ENCODE measurements around the gene ALKBH5. TPM values are rescaled to one million over a fixed set of nuclear protein-coding genes. Genes with fewer than 3 reads are reported as not detected.

ALKBH5 gene
- total and polyA plus RNA-seq, 2 donors = 48.5 to 58.3 TPM

DNA sequence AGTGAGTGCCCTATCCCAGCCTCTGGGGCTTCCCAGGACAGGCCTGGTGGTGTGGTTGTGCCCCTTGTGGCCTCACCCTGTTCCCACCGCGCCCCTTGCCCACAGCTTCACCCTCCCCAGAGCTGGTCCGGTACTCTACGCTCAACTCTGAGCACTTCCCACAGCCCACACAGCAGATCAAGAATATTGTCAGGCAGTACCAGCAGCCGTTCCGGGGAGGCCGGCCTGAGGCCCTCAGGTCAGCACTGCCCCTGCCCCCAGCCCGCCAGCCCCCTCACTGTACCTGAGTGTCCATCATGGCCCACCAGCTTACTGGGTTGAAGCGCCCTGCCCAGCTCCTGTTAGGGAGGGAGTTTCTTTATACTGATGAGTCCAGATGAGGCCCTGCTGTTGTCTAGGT, 32.3 kb upstream of the ALKBH5 start:
- 94% methylated on average over 9 of the region's 9 CpGs for WGBS
- Histone ChIP-seq H3K27me3 (ENCODE audit: control insufficient read depth in 2 of 2, insufficient read depth in 1 of 2, low read length in 1 of 2) (peaks cover 0 to 39% of the 10 kb centered on the region in 2 donors), H3K4me1 (ENCODE audit: control insufficient read depth in 2 of 2, insufficient read depth in 2 of 2, low read length in 2 of 2) (peaks cover 0 to 7% of the 10 kb centered on the region in 2 donors), H3K4me3 (ENCODE audit: low read length in 2 of 2) (no peak overlapping the region), H3K9me3 (ENCODE audit: control insufficient read depth in 2 of 2, insufficient read depth in 1 of 2, low read length in 1 of 2) (peaks cover 0 to 4% of the 10 kb centered on the region in 2 donors), H3K27ac (ENCODE audit: low read depth in 1 of 2, low read length in 1 of 2) (no peak overlapping the region), H3K36me3 (ENCODE audit: control insufficient read depth in 2 of 2, insufficient read depth in 2 of 2, low read length in 1 of 2) (no peaks in the 10 kb centered on the region)
- DNase-seq (ENCODE audit: low read depth in 6 of 9, low spot score in 9 of 9) = no peak

DNA sequence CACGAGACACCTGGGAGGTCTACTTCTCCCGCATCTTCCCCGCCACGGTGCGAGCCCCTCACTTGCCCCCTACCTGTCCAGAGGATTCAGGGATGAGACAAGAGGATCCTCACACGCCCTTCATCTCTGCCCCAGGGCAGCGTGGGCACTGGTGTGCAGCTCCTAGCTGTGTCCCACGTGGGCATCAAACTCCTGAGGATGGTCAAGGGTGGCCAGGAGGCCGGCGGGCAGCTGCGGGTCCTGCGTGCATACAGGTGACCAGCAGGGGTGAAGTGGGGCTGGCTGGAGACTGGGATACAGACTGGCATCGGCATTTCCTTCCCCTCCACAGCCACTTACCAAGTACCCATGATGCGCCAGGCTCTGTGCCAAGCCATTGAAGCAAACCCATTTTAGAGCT, 28.4 kb upstream of the ALKBH5 start:
- no peaks in the 10 kb centered on the region for H3K36me3 ChIP-seq (ENCODE audit: control insufficient read depth in 2 of 2, insufficient read depth in 2 of 2, low read length in 1 of 2)
- 96% methylated on average over 14 of the region's 14 CpGs for WGBS
- H3K27ac ChIP-seq (ENCODE audit: low read depth in 1 of 2, low read length in 1 of 2) = no peak overlapping the region
- H3K4me1 ChIP-seq (ENCODE audit: control insufficient read depth in 2 of 2, insufficient read depth in 2 of 2, low read length in 2 of 2) = peaks cover 0 to 17% of the 10 kb centered on the region in 2 donors
- peaks cover 0 to 4% of the 10 kb centered on the region in 2 donors for H3K9me3 ChIP-seq (ENCODE audit: control insufficient read depth in 2 of 2, insufficient read depth in 1 of 2, low read length in 1 of 2)
- no peak overlapping the region for H3K4me3 ChIP-seq (ENCODE audit: low read length in 2 of 2)
- DNase-seq (ENCODE audit: low read depth in 6 of 9, low spot score in 9 of 9) = no peak
- H3K27me3 ChIP-seq (ENCODE audit: control insufficient read depth in 2 of 2, insufficient read depth in 1 of 2, low read length in 1 of 2) = peaks cover 0 to 39% of the 10 kb centered on the region in 2 donors

DNA sequence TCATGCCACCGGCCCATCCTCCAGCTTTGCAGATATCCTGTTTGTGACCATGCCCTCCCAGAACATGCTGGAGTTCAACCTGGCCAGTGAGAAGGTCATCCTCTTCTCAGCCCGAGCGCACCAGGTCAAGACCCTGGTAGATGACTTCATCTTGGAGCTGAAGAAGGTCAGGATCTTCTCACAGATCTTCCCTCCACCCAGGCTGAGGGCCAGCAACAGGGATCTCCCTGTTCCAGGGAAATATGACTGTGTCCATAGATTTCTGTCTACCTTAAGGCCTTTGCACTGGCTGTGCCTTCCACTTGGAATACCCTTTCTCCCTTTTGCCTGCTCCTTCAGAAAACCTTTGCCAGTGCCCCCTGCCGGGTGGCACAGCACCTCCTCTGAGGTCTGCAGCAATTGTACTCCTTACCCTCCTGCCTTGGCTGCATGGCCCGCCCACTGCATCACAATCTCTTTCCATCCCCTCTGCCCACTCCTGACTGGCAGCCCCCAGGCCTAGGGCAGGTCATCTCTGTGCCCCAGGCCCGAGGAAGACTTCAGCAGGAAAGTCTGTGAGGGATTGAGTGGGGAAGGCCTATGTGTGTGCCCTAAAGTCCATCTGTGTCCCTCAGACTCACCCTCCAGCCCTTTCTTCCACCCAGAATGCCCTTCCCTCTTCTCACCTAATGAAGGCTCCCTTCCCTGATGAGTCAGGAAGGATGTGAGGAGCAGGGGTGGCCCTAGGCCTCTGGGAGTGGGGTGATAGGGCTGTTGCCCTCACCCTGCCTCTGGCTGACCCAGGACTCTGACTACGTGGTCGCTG, 27.3 kb upstream of the ALKBH5 start:
- H3K36me3 ChIP-seq (ENCODE audit: control insufficient read depth in 2 of 2, insufficient read depth in 2 of 2, low read length in 1 of 2) = no peaks in the 10 kb centered on the region
- H3K9me3 ChIP-seq (ENCODE audit: control insufficient read depth in 2 of 2, insufficient read depth in 1 of 2, low read length in 1 of 2) = peaks cover 0 to 4% of the 10 kb centered on the region in 2 donors
- DNase-seq (ENCODE audit: low read depth in 6 of 9, low spot score in 9 of 9) = no peak
- H3K4me3 ChIP-seq (ENCODE audit: low read length in 2 of 2) = no peak overlapping the region
- no peak overlapping the region for H3K27ac ChIP-seq (ENCODE audit: low read depth in 1 of 2, low read length in 1 of 2)
- 83% methylated on average over 8 of the region's 8 CpGs for WGBS
- H3K4me1 ChIP-seq (ENCODE audit: control insufficient read depth in 2 of 2, insufficient read depth in 2 of 2, low read length in 2 of 2) = peaks cover 0 to 17% of the 10 kb centered on the region in 2 donors
- H3K27me3 ChIP-seq (ENCODE audit: control insufficient read depth in 2 of 2, insufficient read depth in 1 of 2, low read length in 1 of 2) = peaks cover 0 to 43% of the 10 kb centered on the region in 2 donors

DNA sequence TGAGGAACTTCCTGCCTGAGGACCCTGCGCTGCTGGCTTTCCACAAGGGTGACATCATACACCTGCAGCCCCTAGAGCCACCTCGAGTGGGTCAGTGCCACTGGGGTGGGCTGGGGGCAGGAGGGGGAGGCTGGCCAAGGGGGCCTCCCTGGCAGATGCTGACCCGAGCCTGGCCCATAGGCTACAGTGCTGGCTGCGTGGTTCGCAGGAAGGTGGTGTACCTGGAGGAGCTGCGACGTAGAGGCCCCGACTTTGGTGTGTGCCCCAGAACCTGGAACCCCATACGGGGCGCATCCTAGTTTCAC, 26.7 kb upstream of the ALKBH5 start:
- WGBS = 92% methylated on average over 10 of the region's 10 CpGs

DNA sequence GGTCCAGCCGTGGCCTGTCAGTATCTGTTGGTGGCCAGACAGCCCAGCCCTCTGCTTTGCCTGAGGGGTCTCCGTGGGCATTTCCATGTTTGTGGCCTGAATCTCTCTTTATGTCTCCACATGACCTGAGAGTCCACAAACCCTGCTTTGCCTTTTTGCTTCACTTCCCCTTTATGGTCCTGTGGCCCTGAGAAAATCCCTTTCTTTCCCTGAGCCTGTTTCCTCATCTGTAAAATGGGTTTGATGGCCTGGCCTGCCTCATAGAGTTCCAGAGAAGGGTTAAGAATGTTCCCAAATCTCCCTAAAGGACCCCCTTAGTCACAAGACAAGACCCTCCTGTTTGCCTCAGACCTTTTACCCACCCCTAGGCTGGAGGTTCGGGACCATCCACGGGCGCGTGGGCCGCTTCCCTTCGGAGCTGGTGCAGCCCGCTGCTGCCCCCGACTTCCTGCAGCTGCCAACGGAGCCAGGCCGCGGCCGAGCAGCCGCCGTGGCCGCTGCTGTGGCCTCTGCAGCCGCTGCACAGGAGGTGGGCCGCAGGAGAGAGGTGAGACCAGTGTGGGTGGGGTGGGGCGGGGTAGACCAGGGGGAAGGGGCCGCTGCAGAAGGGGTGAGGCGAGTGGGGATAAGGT, 26.2 kb upstream of the ALKBH5 start:
- H3K36me3 ChIP-seq (ENCODE audit: control insufficient read depth in 2 of 2, insufficient read depth in 2 of 2, low read length in 1 of 2) = no peaks in the 10 kb centered on the region
- peaks cover 0 to 4% of the 10 kb centered on the region in 2 donors for H3K9me3 ChIP-seq (ENCODE audit: control insufficient read depth in 2 of 2, insufficient read depth in 1 of 2, low read length in 1 of 2)
- DNase-seq (ENCODE audit: low read depth in 6 of 9, low spot score in 9 of 9) = no peak
- WGBS = 82% methylated on average over 22 of the region's 22 CpGs
- H3K4me1 ChIP-seq (ENCODE audit: control insufficient read depth in 2 of 2, insufficient read depth in 2 of 2, low read length in 2 of 2) = peaks cover 0 to 17% of the 10 kb centered on the region in 2 donors
- peaks cover 0 to 39% of the 10 kb centered on the region in 2 donors for H3K27me3 ChIP-seq (ENCODE audit: control insufficient read depth in 2 of 2, insufficient read depth in 1 of 2, low read length in 1 of 2)
- H3K27ac ChIP-seq (ENCODE audit: low read depth in 1 of 2, low read length in 1 of 2) = no peak overlapping the region
- no peak overlapping the region for H3K4me3 ChIP-seq (ENCODE audit: low read length in 2 of 2)

More for the DNA sequence above, 26.7 kb upstream of the ALKBH5 start:
- Histone ChIP-seq H3K27ac (ENCODE audit: low read depth in 1 of 2, low read length in 1 of 2) (no peak overlapping the region), H3K9me3 (ENCODE audit: control insufficient read depth in 2 of 2, insufficient read depth in 1 of 2, low read length in 1 of 2) (peaks cover 0 to 4% of the 10 kb centered on the region in 2 donors), H3K27me3 (ENCODE audit: control insufficient read depth in 2 of 2, insufficient read depth in 1 of 2, low read length in 1 of 2) (peaks cover 0 to 40% of the 10 kb centered on the region in 2 donors), H3K4me1 (ENCODE audit: control insufficient read depth in 2 of 2, insufficient read depth in 2 of 2, low read length in 2 of 2) (peaks cover 0 to 17% of the 10 kb centered on the region in 2 donors), H3K36me3 (ENCODE audit: control insufficient read depth in 2 of 2, insufficient read depth in 2 of 2, low read length in 1 of 2) (no peaks in the 10 kb centered on the region), H3K4me3 (ENCODE audit: low read length in 2 of 2) (no peak overlapping the region)
- no peak for DNase-seq (ENCODE audit: low read depth in 6 of 9, low spot score in 9 of 9)

DNA sequence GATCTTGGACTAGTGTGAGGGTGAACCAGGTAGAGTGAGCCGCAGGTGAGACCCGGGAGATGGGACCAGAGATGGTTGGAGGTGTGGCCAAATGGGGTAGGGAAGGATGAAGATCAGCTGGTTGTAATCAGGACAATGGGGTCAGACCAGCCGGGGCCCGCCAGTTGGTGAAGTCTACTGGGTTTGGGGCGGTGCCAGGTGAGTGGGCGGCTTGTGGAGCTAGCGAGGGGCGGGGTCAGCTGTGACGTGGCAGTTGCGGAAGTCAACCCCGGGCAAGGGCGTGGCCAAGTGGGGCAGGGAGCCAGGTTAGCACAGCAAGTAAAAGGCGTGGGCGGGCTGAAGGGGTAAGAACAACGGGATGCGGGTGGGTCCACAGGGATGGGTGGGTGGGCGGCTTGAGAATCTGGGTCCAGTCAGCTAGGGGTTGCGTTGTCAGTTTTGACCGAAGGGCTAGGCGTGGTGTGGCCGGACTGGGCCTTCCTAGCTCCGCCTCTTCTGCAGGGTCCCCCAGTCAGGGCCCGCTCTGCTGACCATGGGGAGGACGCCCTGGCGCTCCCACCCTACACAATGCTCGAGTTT, 25.5 kb upstream of the ALKBH5 start:
- DNase-seq (ENCODE audit: low read depth in 6 of 9, low spot score in 9 of 9) = peak; percentile 63 to 91 (median 77)
- Histone ChIP-seq H3K4me1 (ENCODE audit: control insufficient read depth in 2 of 2, insufficient read depth in 2 of 2, low read length in 2 of 2) (peaks cover 0 to 17% of the 10 kb centered on the region in 2 donors), H3K27me3 (ENCODE audit: control insufficient read depth in 2 of 2, insufficient read depth in 1 of 2, low read length in 1 of 2) (peaks cover 0 to 33% of the 10 kb centered on the region in 2 donors), H3K9me3 (ENCODE audit: control insufficient read depth in 2 of 2, insufficient read depth in 1 of 2, low read length in 1 of 2) (peaks cover 0 to 4% of the 10 kb centered on the region in 2 donors), H3K4me3 (ENCODE audit: low read length in 2 of 2) (peak overlapping the region; percentile 39 to 44), H3K27ac (ENCODE audit: low read depth in 1 of 2, low read length in 1 of 2) (no peak overlapping the region), H3K36me3 (ENCODE audit: control insufficient read depth in 2 of 2, insufficient read depth in 2 of 2, low read length in 1 of 2) (no peaks in the 10 kb centered on the region)
- WGBS = 8% methylated on average over 26 of the region's 26 CpGs

DNA sequence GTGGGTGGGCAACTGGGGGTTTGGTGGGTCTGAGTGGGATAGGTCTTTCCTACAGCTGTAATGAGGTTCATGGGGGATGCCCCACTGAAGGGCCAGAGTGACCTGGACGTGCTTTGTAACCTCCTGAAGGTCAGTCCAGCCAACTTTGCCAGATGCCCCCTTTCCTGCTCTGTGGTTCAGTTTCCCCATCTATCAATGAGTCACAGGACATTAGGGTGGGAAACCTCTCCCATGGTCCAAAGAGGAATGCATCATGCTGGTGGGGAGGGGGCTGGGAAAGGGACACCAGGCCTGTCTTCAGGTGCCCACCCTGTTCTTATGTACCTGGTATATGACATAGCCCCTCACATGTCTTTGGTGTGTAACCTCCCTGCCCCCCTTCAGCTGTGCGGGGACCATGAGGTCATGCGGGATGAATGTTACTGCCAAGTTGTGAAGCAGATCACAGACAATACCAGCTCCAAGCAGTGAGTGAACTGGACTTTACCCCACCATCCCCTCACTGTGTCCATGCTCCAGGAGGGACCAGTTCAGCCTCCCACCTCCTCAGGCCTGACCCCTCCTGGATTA, 24.0 kb upstream of the ALKBH5 start:
- Histone ChIP-seq H3K36me3 (ENCODE audit: control insufficient read depth in 2 of 2, insufficient read depth in 2 of 2, low read length in 1 of 2) (no peaks in the 10 kb centered on the region), H3K4me3 (ENCODE audit: low read length in 2 of 2) (no peak overlapping the region), H3K27ac (ENCODE audit: low read depth in 1 of 2, low read length in 1 of 2) (no peak overlapping the region), H3K4me1 (ENCODE audit: control insufficient read depth in 2 of 2, insufficient read depth in 2 of 2, low read length in 2 of 2) (peaks cover 0 to 10% of the 10 kb centered on the region in 2 donors), H3K9me3 (ENCODE audit: control insufficient read depth in 2 of 2, insufficient read depth in 1 of 2, low read length in 1 of 2) (peaks cover 0 to 4% of the 10 kb centered on the region in 2 donors), H3K27me3 (ENCODE audit: control insufficient read depth in 2 of 2, insufficient read depth in 1 of 2, low read length in 1 of 2) (peaks cover 0 to 17% of the 10 kb centered on the region in 2 donors)
- WGBS = 95% methylated on average over 3 of the region's 3 CpGs
- DNase-seq (ENCODE audit: low read depth in 6 of 9, low spot score in 9 of 9) = no peak

DNA sequence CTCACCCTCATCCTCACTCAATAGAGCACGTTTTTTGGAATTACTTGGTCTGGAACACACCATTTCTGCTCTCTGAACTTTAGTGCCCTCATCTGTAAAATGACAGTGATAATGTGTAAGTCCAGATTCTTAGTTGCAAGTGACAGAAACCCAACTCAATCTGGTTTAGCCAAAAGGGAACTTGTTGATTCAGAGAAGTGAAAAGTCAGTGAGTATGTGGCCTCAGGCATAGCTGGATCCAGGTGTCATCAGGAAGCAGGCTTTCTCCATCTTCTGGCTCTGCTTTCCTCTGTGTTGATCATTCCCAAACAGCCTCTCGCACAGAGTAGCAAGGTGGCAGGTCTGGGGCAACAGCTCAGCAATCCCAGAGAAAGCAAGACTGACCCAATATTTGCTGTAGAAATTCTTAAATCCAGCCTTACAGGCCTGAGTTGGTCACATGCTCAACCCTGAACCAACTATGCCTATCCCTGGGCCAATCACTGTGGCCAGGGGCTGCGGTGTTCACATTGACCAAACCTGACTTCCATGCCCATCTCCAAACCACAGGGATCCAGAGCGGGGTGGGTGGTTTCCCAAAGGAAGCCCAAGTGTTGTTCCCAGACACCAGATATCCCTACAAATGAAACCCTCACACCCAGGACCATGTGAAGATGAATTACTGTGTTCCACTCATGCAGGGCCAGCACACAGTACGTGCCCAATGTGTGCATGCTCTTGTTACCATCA, 23.3 kb upstream of the ALKBH5 start:
- Histone ChIP-seq H3K27ac (ENCODE audit: low read depth in 1 of 2, low read length in 1 of 2) (no peak overlapping the region), H3K4me3 (ENCODE audit: low read length in 2 of 2) (no peak overlapping the region), H3K9me3 (ENCODE audit: control insufficient read depth in 2 of 2, insufficient read depth in 1 of 2, low read length in 1 of 2) (peaks cover 0 to 2% of the 10 kb centered on the region in 2 donors), H3K36me3 (ENCODE audit: control insufficient read depth in 2 of 2, insufficient read depth in 2 of 2, low read length in 1 of 2) (no peaks in the 10 kb centered on the region), H3K4me1 (ENCODE audit: control insufficient read depth in 2 of 2, insufficient read depth in 2 of 2, low read length in 2 of 2) (peaks cover 0 to 10% of the 10 kb centered on the region in 2 donors), H3K27me3 (ENCODE audit: control insufficient read depth in 2 of 2, insufficient read depth in 1 of 2, low read length in 1 of 2) (peaks cover 0 to 11% of the 10 kb centered on the region in 2 donors)
- DNase-seq (ENCODE audit: low read depth in 6 of 9, low spot score in 9 of 9) = no peak
- 93% methylated on average over 5 of the region's 5 CpGs for WGBS
